ENCODE data around the gene PLEK.

- TF ChIP-seq KAT7 (CRISPR knock-in tag; IDR thresholded peaks at IDR 0.05; ENCODE audit: borderline replicate concordance) (no peak), CHD2 (IDR thresholded peaks at IDR 0.05; ENCODE audit: low read depth, low read length) (no peak)
Measured at GRCh38 chr2:68428746-68429145, 63.7 kb downstream of the PLEK start.
